ENCODE results near the gene CSHL1.
"Not testable (repeated sequence)": the region's sequence is repeated elsewhere in the genome, so short reads cannot be mapped to it uniquely, and the experiment has no call there.

The CSHL1 gene

DNA sequence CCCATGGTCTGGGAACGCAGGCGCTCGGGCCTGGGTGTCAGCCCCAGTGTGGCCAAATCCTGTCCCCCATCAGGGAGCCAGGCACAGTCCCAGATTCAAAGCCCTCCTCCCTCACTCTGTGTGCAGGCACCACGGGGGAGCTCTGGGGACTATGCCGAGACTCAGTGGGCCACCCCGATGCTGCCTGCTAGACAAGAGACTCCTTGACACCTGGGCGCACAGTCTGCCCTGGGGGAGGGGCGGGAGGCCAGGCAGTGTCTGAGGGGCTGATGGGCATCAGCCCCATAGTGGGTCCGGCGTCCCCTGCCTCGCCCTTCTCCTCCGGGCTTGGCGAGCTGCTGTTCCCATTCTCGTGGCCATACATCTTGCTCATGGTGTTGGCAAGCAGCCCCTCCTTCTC lies 29.5 kb upstream of the CSHL1 start:
- DNase-seq (ENCODE audit: low read depth), result no peak

DNA sequence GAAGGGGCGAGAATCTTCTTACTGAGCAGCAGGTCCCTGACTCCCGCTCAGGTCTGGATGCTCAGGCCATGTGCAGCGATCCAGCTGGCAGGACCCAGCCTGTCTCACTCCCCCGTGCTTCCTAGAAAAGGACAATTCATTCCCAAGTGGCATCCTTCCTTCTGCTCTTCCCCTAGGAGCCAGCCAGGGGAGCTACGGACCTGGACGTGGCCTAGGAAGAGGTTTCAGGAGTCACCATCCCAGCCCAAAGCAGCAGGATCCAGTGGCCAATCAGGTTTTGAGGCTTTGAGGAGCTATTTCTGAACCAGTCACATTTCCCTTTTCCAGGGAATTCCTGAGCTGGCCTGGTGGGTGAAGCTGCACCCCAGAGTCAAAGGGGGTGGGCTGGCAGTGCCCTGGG lies 28.8 kb upstream of the CSHL1 start:
- DNase-seq (ENCODE audit: low read depth), result no peak

DNA sequence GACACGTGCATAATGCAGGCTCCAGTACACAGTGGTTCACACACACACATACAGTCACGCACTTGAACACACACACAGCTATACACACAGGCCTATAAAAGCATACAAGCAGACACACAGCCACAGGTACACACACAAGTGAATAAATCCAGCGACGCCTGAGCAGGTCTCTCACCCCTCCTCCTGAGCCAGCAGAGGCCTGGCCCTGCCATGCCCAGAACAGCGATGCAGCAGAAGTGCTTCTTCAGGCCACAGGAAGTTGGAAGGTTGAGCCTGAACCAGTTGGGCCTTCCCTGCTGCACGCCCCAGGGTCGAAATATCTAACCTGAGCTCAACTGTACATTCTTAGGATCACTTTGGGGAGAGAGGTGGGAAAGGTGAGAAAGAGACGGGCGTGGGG lies 28.3 kb upstream of the CSHL1 start:
- no peak for DNase-seq (ENCODE audit: low read depth)

GRCh38 chr17:63937920-63938319 lies 26.9 kb upstream of the CSHL1 start:
- no peak for DNase-seq (ENCODE audit: low read depth)

GRCh38 chr17:63937319-63937718 lies 26.3 kb upstream of the CSHL1 start:
- DNase-seq (ENCODE audit: low read depth), result no peak

DNA sequence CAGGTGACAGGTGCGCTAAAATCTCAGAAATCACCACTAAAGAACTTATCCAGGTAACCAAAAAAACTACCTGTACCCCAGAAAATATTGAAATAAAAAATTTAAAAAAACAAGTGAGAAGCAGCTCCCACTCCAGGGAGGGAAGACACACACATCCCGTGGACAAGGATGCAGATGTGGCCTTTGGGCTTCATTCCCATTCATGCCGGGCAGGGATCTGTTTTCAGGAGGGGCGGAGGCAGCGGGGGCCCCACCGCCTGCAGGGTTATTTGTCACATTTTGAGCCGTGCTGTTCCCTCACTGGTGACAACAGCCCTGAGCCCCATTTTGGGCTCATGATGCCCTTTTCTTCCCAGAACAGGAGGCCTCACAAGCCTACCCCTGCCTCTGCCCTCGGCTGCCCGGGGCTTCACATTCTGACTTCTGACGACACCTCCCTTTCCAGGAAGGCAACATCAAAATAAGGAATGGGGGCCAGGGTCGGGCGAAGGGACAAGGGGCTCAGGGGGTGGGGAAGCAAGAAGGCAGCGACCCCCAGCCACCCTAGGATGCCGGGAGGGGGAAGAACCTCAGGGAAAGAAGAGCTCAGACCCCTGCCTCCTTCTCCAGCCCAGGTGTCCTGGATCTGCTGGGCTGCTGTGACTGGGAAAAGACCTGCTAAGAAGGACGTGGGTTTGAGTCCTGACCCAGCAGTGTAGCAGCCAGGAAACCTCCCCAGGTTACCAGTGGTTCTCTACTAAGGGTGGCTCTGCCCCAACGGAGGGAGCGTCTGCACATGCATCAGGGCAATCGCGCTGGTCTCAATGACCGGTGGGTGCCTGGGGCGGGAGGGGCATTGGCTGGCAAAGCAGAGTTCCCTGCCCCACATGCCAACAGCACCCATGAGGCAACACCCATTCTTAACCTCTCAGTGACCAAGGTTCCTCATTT lies 23.4 kb upstream of the CSHL1 start:
- no peak for DNase-seq (ENCODE audit: low read depth)

DNA sequence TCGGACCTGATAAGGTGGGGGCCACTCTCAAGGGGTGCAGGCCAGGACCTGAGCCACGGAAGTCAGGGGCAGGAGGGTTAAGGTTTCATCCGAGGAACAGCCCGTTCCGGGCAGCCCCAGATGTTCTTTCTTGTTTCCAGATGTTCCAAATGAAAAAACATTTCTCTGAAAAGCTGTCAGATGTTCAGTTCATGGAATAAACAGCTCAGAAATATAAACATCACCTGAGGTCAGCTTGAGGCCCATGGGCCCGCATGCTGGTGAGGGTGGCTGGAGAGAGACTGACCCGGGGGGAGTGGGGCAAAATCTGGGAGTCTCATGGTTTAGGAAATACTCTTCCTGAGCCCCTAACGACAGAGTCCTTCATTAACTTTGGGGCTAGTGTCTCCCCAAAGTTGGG lies 22.5 kb upstream of the CSHL1 start:
- no peak for DNase-seq (ENCODE audit: low read depth)

DNA sequence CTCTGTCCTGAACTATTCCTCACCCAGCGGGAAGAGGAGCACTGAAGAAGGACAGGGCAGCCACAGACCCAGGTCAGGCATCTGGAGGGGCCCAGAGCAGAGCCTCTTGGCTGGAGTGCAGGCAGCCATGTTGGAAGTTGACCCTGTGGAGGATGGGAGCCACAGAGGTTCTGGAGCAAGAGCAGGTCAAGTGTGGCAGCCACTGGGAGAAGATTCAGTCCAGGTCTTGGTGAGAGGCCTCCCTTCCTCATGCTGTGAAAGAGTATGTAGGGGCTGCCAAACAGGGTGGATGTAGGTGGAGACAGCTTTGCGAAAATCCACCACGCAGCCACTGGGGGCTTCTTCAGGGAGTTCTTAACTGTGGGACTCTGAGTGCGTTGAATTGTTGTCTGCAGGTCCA lies 21.7 kb upstream of the CSHL1 start:
- DNase-seq (ENCODE audit: low read depth), result no peak

DNA sequence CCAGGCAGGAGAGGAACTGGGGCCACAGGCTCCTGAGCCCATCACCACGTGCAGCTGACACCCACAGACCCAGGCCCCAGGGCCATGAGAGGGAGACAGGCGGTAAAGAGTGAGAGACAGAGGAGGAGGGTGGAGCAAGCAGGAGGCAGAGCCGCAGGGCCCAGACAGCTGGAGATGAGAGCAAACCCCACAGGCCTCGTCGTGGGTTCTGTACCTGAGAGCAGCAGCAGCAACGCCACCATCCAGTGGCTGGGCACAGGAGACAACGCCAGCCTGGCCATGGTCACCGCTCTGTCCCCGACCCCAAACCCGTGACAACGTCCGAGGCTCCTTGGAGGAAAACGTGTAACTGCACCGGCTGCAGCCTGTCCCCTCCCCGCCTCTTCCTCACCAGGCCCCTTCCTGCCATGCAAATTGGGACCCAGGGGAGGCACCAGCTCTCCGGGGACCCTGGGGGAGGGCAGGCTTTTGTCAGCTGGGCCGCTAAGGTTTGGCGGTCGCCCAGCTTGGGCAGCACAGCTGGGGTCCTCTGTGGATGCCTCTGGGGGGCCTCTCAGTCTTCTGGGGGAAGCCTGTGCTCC lies 21.0 kb upstream of the CSHL1 start, which contains the start of gene CD79B:
TSS of gene CD79B (minus strand) at position 351 of the 581 bp plus-strand sequence. CDS start at position 281, 70 bp downstream.
- peak; percentile 30 for DNase-seq (ENCODE audit: low read depth)

GRCh38 chr17:63930951-63931575 lies 20.0 kb upstream of the CSHL1 start:
- DNase-seq (ENCODE audit: low read depth), result peak; percentile 35

DNA sequence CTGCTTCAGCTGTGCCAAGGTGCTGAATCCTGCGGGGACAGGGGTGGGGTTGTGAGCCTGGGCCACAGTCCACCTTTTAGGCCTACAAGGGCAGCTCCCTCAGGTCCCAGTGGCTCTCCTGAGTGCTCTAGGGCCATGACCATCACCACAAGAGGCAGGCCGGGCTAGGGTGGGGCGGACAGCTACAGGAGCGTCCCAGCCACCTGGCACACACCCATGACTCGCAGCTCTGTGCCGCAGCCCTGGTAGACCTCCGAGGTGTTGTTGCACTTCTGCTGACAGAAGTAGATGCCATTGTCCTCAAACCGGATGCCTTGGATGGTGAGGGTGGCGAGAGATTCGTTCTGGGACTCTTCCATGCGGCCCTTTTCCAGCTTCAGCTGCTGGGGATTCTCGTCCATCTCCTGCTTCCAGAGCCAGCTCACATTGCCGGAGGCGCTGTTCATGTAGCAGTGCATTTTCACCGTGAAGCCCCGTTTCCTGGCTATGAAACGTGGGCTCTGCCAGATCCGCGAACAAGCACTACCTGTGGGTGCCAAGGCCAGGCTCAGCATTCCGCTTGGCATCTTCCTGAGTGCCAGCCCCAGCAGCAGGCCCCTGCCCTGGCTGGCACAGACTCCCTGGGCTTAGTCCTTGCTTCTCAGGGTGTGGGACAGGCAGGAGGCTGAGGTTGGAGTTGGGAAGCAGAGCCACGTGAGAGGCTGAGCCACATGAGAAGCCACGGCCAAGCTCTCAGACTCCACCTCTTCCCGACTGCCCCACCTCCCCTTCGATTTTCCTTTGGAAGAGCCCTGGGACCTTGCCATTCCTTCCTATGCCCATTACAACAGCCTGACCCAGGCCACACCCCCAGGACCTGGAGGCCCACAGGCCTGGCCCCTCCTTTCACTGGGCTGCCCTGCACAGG lies 19.1 kb upstream of the CSHL1 start:
- no peak for DNase-seq (ENCODE audit: low read depth)

GRCh38 chr17:63928966-63929695 lies 18.1 kb upstream of the CSHL1 start:
- DNase-seq (ENCODE audit: low read depth), result no peak

GRCh38 chr17:63928172-63928666 lies 17.2 kb upstream of the CSHL1 start:
- no peak for DNase-seq (ENCODE audit: low read depth)

- no peak for DNase-seq (ENCODE audit: low read depth)
Observed at GRCh38 chr17:63927464-63928171, 16.6 kb upstream of the CSHL1 start.

GRCh38 chr17:63926164-63926563 lies 15.1 kb upstream of the CSHL1 start:
- DNase-seq (ENCODE audit: low read depth), result no peak

- DNase-seq (ENCODE audit: low read depth), result no peak
Observed at GRCh38 chr17:63925615-63926014, 14.6 kb upstream of the CSHL1 start.

DNA sequence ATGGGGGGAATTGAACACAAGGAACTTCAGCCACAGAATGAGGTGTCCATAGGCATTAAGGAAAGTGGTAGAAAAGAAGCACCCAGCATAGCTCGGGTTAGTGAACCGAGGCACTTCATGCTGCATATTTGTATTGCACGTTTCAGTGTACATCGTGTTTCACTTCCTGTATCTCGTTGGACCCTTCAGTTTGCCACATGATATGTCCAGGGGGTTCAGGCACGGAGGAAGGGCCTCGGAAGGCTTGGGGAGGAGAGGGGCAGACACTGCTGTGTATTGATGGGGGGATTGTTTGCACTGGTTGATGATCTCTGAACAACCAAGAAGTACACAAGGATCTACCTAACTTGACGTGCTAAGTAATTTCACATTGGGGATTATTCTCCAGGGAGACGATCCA lies 11.3 kb upstream of the CSHL1 start:
- not testable (repeated sequence) for DNase-seq (ENCODE audit: low read depth)

DNA sequence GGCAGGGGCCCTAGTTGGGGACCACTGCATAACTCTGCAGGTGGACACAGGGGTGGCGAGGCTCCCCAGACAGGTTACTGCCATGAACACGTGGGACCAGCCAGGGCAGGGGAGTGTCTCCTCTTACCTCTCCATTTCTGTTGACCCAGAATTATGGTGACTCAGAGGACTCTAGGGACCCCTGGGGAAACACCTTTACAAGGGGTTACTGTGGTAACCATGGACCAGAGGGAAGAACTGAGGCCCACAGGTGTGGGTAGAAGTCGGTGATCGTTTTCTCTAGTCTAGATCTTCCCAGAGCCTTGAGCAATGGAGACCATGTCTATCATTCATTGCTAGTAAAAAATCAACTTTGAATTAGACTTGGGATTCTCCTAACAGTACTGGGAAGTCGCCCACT lies 9.7 kb upstream of the CSHL1 start:
- not testable (repeated sequence) for DNase-seq (ENCODE audit: low read depth)

GRCh38 chr17:63920050-63920449 lies 9.0 kb upstream of the CSHL1 start:
- not testable (repeated sequence) for DNase-seq (ENCODE audit: low read depth)

GRCh38 chr17:63919311-63919723 lies 8.3 kb upstream of the CSHL1 start:
- DNase-seq (ENCODE audit: low read depth), result peak; percentile 72

All from activated T-cell treated with anti-CD3 and anti-CD28 coated beads for 24 hours (primary cell).